CD14-positive monocyte (primary cell): ENCODE results near the gene HIVEP3. TPM values are rescaled to one million over a fixed set of nuclear protein-coding genes. Genes with fewer than 3 reads are reported as not detected.

Source experiments
- DNase-seq, 3 donors: peaks; one replicate each; pipeline ENCODE4 v3.0.0-alpha.2; 2011 to 2022
- H2AFZ ChIP-seq: 2 replicates; pipeline ENCODE4 v1.6.0; 2012; ENCODE audit warnings: mild to moderate bottlenecking, low read depth, low read length, inconsistent platforms; ENCODE audit not compliant: insufficient read depth, poor library complexity, severe bottlenecking
- H3K27ac ChIP-seq, 2 donors: 1 replicate in 1 of 2; 2 replicates in 1 of 2; pipeline ENCODE4 v1.5.1; 2012 to 2013; ENCODE audit warnings: low read length in 2 of 2, control low read depth in 1 of 2, inconsistent platforms in 1 of 2, low read depth in 1 of 2, mild to moderate bottlenecking in 1 of 2
- H3K27me3 ChIP-seq, 2 donors: one replicate each; pipeline versions ENCODE4 v1.6.0 to v1.6.1; 2011 to 2013; ENCODE audit warnings: low read length in 2 of 2; ENCODE audit not compliant: control insufficient read depth in 2 of 2, insufficient read depth in 2 of 2
- H3K36me3 ChIP-seq, 2 donors: replicated peaks in 1 of 2; 1 replicate in 1 of 2; 2 replicates in 1 of 2; pipeline versions ENCODE4 v1.5.1 to v1.6.1; 2012 to 2013; ENCODE audit warnings: low read length in 2 of 2, control low read depth in 1 of 2, inconsistent platforms in 1 of 2, mild to moderate bottlenecking in 1 of 2; ENCODE audit not compliant: insufficient read depth in 2 of 2, control insufficient read depth in 1 of 2
- H3K4me1 ChIP-seq, 2 donors: 1 replicate in 1 of 2; 2 replicates in 1 of 2; pipeline versions ENCODE4 v1.5.1 to v1.6.1; 2012 to 2013; ENCODE audit warnings: low read length in 2 of 2, control low read depth in 1 of 2, inconsistent platforms in 1 of 2, mild to moderate bottlenecking in 1 of 2, moderate library complexity in 1 of 2; ENCODE audit not compliant: insufficient read depth in 2 of 2, control insufficient read depth in 1 of 2
- H3K4me2 ChIP-seq: replicated peaks from 2 replicates; pipeline ENCODE3; 2012; ENCODE audit warnings: low read length, moderate library complexity, mild to moderate bottlenecking; ENCODE audit not compliant: poor library complexity, severe bottlenecking; ENCODE audit errors: extremely low read depth
- H3K4me3 ChIP-seq, 3 experiments: fragments of 200-600 bp in 1 of 3; sonication (generic) in 1 of 3; replicated peaks in 1 of 3; 1 replicate in 2 of 3; 2 replicates in 1 of 3; pipeline ENCODE4 v1.5.1; 2011 to 2013; ENCODE audit warnings: low read length in 3 of 3, mild to moderate bottlenecking in 3 of 3, control low read depth in 2 of 3, low read depth in 2 of 3, inconsistent platforms in 1 of 3, moderate library complexity in 1 of 3
- H3K79me2 ChIP-seq: 2 replicates; pipeline ENCODE4 v1.6.0; 2012; ENCODE audit warnings: mild to moderate bottlenecking, control low read depth, inconsistent platforms, low read length, moderate library complexity; ENCODE audit not compliant: insufficient read depth
- H3K9ac ChIP-seq: 2 replicates; pipeline ENCODE4 v1.6.0; 2017; ENCODE audit warnings: low read length, mild to moderate bottlenecking; ENCODE audit not compliant: insufficient read depth, poor library complexity, severe bottlenecking
- H3K9me3 ChIP-seq, 2 donors: replicated peaks in 1 of 2; 1 replicate in 1 of 2; 2 replicates in 1 of 2; pipeline versions ENCODE4 v1.5.1 to v1.6.1; 2012 to 2013; ENCODE audit warnings: low read length in 2 of 2, control low read depth in 1 of 2; ENCODE audit not compliant: control insufficient read depth in 1 of 2, insufficient read depth in 1 of 2
- H4K20me1 ChIP-seq: 2 replicates; pipeline ENCODE4 v1.6.0; 2012; ENCODE audit warnings: mild to moderate bottlenecking, low read length, control low read depth, moderate library complexity; ENCODE audit not compliant: insufficient read depth
- H3K27ac Mint-ChIP-seq, 7 donors: one replicate each; pipeline ENCODE4 v1.8.0; 2020; ENCODE audit warnings: mild to moderate bottlenecking in 7 of 7, mixed read lengths in 7 of 7, moderate library complexity in 6 of 7, inconsistent platforms in 2 of 7
- H3K27me3 Mint-ChIP-seq, 3 donors: one replicate each; pipeline ENCODE4 v1.8.0; 2021 to 2022; ENCODE audit warnings: low read depth in 3 of 3, mild to moderate bottlenecking in 3 of 3, mixed read lengths in 3 of 3, moderate library complexity in 3 of 3, inconsistent platforms in 1 of 3
- H3K36me3 Mint-ChIP-seq, 2 donors: one replicate each; pipeline ENCODE4 v1.8.0; 2020; ENCODE audit warnings: mixed read lengths in 2 of 2, inconsistent platforms in 1 of 2, mild to moderate bottlenecking in 1 of 2
- H3K4me1 Mint-ChIP-seq: one replicate; pipeline ENCODE4 v1.8.0; 2020; ENCODE audit warnings: mild to moderate bottlenecking, mixed read lengths
- H3K4me3 Mint-ChIP-seq, 2 donors: one replicate each; pipeline ENCODE4 v1.8.0; 2020; ENCODE audit warnings: mild to moderate bottlenecking in 2 of 2, mixed read lengths in 2 of 2, moderate library complexity in 1 of 2
- H3K9me3 Mint-ChIP-seq, 7 donors: one replicate each; pipeline ENCODE4 v1.8.0; 2020 to 2022; ENCODE audit warnings: mixed read lengths in 7 of 7, mild to moderate bottlenecking in 6 of 7, moderate library complexity in 6 of 7, inconsistent platforms in 2 of 7
- CTCF ChIP-seq: fragments of 200-600 bp; IDR thresholded peaks from one replicate; pipeline ENCODE4 v1.8.0; 2022; ENCODE audit warnings: antibody characterized with exemption, mild to moderate bottlenecking
- WGBS: methylation state at CpG from one replicate; pipeline ENCODE4 v1.1.5; 2013; ENCODE audit warnings: missing lambda C conversion rate; ENCODE audit not compliant: insufficient coverage; 5-methylcytosine and 5-hydroxymethylcytosine counted together
- intact Hi-C, 2 donors: fragments of 100-400 bp; cut with micrococcal nuclease; formaldehyde crosslinking; loops; one replicate each; pipeline versions ENCODE4 v1.15.0 to v1.15.1; 2023
- polyA plus RNA-seq, 3 donors: library from polyadenylated mRNA; depleted of rRNA in 1 of 3; unstranded in 2 of 3; stranded (reverse) in 1 of 3; fragments of 300-500 nt in 2 of 3; fragments of >200 nt in 1 of 3; fragmentation: Illumina TruSeq in 2 of 3; gene quantifications; 1 replicate in 2 of 3; 2 replicates in 1 of 3; pipeline ENCODE4 v1.2.3, GENCODE V29; 2012 to 2021

Gene HIVEP3
- polyA plus RNA-seq, 3 donors, result 1.2 to 3.7 (median 1.8) TPM

GRCh38 chr1:41582004-41582325 is 336.8 kb downstream of the HIVEP3 start:
- no peak for TF ChIP-seq CTCF
- H3K9me3 ChIP-seq, result no peaks in the 10 kb centered on the region
- 94% methylated on average over 8 of the region's 10 CpGs for WGBS
- peaks cover 14 to 51% of the 10 kb centered on the region in 2 donors for H3K36me3 ChIP-seq
- Mint-ChIP-seq H3K4me3 (no peak overlapping the region), H3K36me3 (peaks cover 48 to 57% of the 10 kb centered on the region in 2 donors), H3K4me1 (peaks cover 20% of the 10 kb centered on the region), H3K27me3 (peaks cover 0 to 5% (median 0%) of the 10 kb centered on the region in 3 donors), H3K9me3 (peaks cover 0 to 5% (median 0%) of the 10 kb centered on the region in 7 donors), H3K27ac (peak overlapping the region in 1 of 7 donors; percentile 45)
- intact Hi-C loops, result no loop called here
- no peak overlapping the region for H3K4me3 ChIP-seq
- no peaks in the 10 kb centered on the region for H3K79me2 ChIP-seq
- no peaks in the 10 kb centered on the region for H3K27me3 ChIP-seq
- DNase-seq, result no peak
- H4K20me1 ChIP-seq, result peaks cover 38% of the 10 kb centered on the region
- H3K4me2 ChIP-seq, result no peak overlapping the region
- H3K4me1 ChIP-seq, result peaks cover 4 to 11% of the 10 kb centered on the region in 2 donors
- no peak overlapping the region for H3K27ac ChIP-seq
- H2AFZ ChIP-seq, result no peak overlapping the region
- no peak overlapping the region for H3K9ac ChIP-seq

DNA sequence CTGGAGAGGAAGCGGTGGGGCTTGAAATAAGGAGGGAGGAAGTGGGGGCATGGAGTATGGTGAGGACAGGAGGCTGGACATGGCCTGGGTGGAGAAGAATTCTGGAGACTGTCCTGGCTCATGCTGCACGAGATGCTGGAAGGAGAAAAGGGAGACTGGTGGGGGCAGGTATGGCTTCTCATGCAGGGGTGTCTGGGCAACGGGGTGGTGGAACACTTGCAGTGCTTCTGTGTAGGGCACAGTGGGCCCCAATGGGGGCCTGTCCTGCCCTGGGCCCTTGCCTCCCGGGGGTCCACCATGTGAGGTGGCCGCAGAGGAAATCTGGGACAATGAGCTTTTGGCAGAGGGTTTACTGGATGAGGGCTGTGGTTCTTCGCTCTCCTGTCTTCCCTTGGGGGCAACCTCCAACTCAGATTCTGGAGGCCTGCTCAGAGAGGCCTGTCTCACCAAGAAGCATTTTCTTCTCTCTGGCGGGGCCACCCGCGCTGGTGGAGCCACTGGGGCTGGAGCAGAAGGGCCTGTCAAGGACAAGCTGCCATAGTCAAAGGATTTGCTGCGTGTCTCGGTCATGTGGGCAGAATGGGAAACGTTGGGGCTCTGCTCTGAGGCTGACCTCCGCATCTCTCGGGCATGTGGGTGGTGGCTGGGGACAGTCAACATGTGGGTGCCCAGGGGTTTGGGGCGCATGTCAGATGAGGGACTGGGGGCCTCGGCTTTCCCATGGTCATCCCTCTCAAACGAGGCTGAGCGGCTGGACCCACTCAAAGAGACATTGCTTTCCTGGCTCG is 337.3 kb downstream of the HIVEP3 start:
- peak overlapping the region in 4 of 7 donors; percentile 12 to 51 (median 38) for H3K27ac Mint-ChIP-seq
- intact Hi-C loops, result no loop called here
- Histone ChIP-seq H3K36me3 (peaks cover 14 to 53% of the 10 kb centered on the region in 2 donors), H2AFZ (no peak overlapping the region), H3K4me2 (no peak overlapping the region), H3K4me3 (no peak overlapping the region), H3K9ac (no peak overlapping the region), H3K27me3 (no peaks in the 10 kb centered on the region), H3K9me3 (no peaks in the 10 kb centered on the region), H4K20me1 (peaks cover 35% of the 10 kb centered on the region), H3K27ac (no peak overlapping the region), H3K79me2 (no peaks in the 10 kb centered on the region), H3K4me1 (peaks cover 4 to 11% of the 10 kb centered on the region in 2 donors)
- no peak for DNase-seq
- H3K4me3 Mint-ChIP-seq, result no peak overlapping the region
- peaks cover 0 to 5% (median 0%) of the 10 kb centered on the region in 7 donors for H3K9me3 Mint-ChIP-seq
- 83% methylated on average over 16 of the region's 19 CpGs for WGBS
- peaks cover 20% of the 10 kb centered on the region for H3K4me1 Mint-ChIP-seq
- no peak for TF ChIP-seq CTCF
- H3K36me3 Mint-ChIP-seq, result peaks cover 51 to 57% of the 10 kb centered on the region in 2 donors
- H3K27me3 Mint-ChIP-seq, result peaks cover 0 to 5% (median 0%) of the 10 kb centered on the region in 3 donors
